Astrocyte of the spinal cord (primary cell): Measurements from ENCODE around the gene UTS2B.

Source experiments
- DNase-seq: peaks from one replicate; pipeline ENCODE4 v3.0.0; 2011; ENCODE audit warnings: low read depth, low spot score
- H3K4me3 ChIP-seq: 2 replicates; pipeline ENCODE4 v1.5.1; 2011; ENCODE audit warnings: low read depth, mild to moderate bottlenecking, low read length, moderate library complexity
- in situ Hi-C: cut with HindIII; loops from 2 replicates; pipeline ENCODE4 v1.10.0; 2017; ENCODE audit warnings: low sequenced_read_pairs
- TF ChIP-seq, protein P1 (sequence below): IDR thresholded peaks from 2 replicates; pipeline ENCODE4 v1.5.1; 2012; ENCODE audit warnings: low read depth, mild to moderate bottlenecking, low read length, inconsistent platforms

The UTS2B gene

DNA sequence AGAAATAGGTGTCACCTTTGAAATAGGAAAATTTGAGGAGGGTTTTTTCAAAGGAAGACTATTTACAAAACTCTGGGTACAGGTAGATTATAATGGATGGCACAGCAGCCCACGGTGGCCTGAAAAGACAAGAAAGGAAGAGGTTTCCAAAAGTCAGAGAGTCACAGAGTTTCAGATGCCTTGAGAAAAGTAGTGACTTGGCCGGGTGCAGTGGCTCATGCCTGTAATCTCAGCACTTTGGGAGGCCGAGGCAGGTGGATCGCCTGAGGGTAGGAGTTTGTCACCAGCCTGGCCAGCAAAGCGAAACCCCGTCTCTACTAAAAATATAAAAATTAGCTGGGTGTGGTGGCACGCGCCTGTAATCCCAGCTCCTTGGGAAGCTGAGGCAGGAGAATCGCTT is 96.1 kb downstream of the UTS2B start:
- DNase-seq = no peak
- in situ Hi-C loops = no loop called here
- TF ChIP-seq, protein P1, sequence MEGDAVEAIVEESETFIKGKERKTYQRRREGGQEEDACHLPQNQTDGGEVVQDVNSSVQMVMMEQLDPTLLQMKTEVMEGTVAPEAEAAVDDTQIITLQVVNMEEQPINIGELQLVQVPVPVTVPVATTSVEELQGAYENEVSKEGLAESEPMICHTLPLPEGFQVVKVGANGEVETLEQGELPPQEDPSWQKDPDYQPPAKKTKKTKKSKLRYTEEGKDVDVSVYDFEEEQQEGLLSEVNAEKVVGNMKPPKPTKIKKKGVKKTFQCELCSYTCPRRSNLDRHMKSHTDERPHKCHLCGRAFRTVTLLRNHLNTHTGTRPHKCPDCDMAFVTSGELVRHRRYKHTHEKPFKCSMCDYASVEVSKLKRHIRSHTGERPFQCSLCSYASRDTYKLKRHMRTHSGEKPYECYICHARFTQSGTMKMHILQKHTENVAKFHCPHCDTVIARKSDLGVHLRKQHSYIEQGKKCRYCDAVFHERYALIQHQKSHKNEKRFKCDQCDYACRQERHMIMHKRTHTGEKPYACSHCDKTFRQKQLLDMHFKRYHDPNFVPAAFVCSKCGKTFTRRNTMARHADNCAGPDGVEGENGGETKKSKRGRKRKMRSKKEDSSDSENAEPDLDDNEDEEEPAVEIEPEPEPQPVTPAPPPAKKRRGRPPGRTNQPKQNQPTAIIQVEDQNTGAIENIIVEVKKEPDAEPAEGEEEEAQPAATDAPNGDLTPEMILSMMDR = no peak

DNA sequence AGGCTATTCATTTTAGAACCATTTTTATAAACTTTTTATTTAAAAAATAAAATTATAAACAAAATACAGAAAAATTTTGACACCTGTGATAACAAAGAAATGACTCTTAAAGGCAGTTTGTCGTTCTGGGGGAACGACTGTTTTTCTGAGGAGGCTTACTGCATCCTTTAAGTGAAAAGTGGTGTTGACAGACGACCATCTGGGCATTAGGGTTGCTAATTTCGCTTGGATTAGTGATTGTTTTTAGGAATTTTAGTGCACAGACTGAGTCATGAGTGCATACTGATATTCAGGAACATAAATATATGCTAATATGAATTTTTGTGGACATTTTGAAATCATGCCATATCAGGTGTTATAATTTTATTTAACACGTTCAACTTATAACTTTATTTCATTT is 102.8 kb downstream of the UTS2B start:
- no peak for DNase-seq
- in situ Hi-C loops = no loop called here
- no peak overlapping the region for H3K4me3 ChIP-seq
- TF ChIP-seq, protein P1 = no peak

More for the DNA sequence above, 96.1 kb downstream of the UTS2B start:
- H3K4me3 ChIP-seq = no peak overlapping the region

DNA sequence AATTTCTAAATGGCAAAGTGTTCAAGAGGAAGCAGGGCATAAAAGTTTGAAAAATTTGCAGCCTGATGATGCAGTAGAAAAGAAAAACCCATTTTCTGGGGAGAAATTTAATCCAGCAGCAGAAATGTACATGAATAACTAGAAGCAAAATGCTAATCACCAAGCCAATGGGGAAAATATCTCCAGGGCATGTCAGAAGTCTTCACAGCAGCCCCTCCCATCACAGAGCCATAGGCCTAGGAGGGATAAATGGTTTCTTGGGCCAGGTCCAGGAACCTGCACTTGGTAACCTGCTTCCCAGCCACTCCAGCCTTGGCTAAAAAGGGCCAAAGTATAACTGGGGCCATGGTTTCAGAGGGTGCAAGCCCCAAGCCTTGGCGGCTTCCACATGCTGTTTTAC is 108.7 kb downstream of the UTS2B start:
- DNase-seq = no peak
- TF ChIP-seq, protein P1 = no peak
- no peak overlapping the region for H3K4me3 ChIP-seq
- in situ Hi-C loops = no loop called here

DNA sequence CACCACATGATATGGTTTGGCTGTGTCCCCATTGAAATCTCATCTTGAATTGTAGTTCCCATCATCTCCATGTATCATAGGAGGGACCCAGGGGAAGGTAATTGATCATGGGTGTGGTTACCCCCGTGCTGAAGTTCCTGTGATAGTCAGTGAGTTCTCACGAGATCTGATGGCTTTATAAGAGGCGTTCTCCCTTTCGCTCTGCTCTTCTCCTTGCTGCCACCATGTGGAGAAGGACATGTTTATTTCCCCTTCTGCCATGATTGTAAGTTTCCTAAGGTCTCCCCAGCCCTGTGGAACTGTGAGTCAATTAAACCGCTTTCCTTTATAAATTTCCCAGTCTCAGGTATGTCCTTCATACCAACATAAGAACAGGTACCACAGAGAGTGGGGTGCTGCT is 109.4 kb downstream of the UTS2B start:
- no peak overlapping the region for H3K4me3 ChIP-seq
- DNase-seq = no peak
- TF ChIP-seq, protein P1 = no peak
- in situ Hi-C loops = no loop called here

DNA sequence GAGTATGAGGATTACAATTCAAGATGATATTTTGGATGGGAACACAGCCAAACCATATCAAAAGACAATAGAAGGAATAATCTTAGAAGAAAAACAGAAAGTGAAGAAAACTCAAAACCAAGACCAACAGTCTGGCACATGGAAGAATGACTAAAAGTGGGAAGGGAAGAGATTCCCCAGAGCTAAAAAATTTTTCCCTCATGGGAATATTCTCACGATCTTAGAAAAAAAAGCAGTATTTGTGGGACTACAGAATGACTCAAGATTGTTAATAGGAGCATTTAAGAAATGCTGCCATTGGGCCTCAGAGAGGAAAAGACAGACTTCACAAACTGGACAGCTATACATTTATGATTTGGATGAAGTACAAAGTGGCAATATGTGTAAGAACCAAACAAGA is 113.0 kb downstream of the UTS2B start:
- in situ Hi-C loops = no loop called here
- TF ChIP-seq, protein P1 = no peak
- no peak for DNase-seq
- H3K4me3 ChIP-seq = no peak overlapping the region
